ENCODE results near the gene MCHR1.
"Not testable (repeated sequence)": the region's sequence is repeated elsewhere in the genome, so short reads cannot be mapped to it uniquely, and the experiment has no call there.

MCHR1 gene

GRCh38 chr22:40691532-40691931 is 12.2 kb downstream of the MCHR1 start:
- DNase-seq (ENCODE audit: low spot score): no peak

- DNase-seq (ENCODE audit: low spot score): no peak
Measured at GRCh38 chr22:40694411-40694810, 15.1 kb downstream of the MCHR1 start.

- DNase-seq (ENCODE audit: low spot score): no peak
Measured at GRCh38 chr22:40701274-40701673, 22.0 kb downstream of the MCHR1 start.

GRCh38 chr22:40703174-40703573 is 23.9 kb downstream of the MCHR1 start:
- DNase-seq (ENCODE audit: low spot score): no peak

GRCh38 chr22:40703736-40704135 is 24.5 kb downstream of the MCHR1 start:
- DNase-seq (ENCODE audit: low spot score): no peak

- no peak for DNase-seq (ENCODE audit: low spot score)
Measured at GRCh38 chr22:40705918-40706682, 26.8 kb downstream of the MCHR1 start.

- DNase-seq (ENCODE audit: low spot score): no peak
Measured at GRCh38 chr22:40707154-40707553, 27.9 kb downstream of the MCHR1 start.

GRCh38 chr22:40708177-40708576 is 28.9 kb downstream of the MCHR1 start:
- DNase-seq (ENCODE audit: low spot score): no peak

- peak; percentile 36 for DNase-seq (ENCODE audit: low spot score)
Measured at GRCh38 chr22:40709752-40710413, 30.6 kb downstream of the MCHR1 start.

GRCh38 chr22:40712311-40712710 is 33.0 kb downstream of the MCHR1 start:
- DNase-seq (ENCODE audit: low spot score): no peak

GRCh38 chr22:40714499-40715337 is 35.4 kb downstream of the MCHR1 start:
- peak; percentile 26 for DNase-seq (ENCODE audit: low spot score)

GRCh38 chr22:40716116-40716515 is 36.8 kb downstream of the MCHR1 start:
- DNase-seq (ENCODE audit: low spot score): no peak

GRCh38 chr22:40717657-40718056 is 38.4 kb downstream of the MCHR1 start:
- DNase-seq (ENCODE audit: low spot score): not testable (repeated sequence)

GRCh38 chr22:40718250-40719204 is 39.2 kb downstream of the MCHR1 start:
- DNase-seq (ENCODE audit: low spot score): no peak

- DNase-seq (ENCODE audit: low spot score): no peak
Measured at GRCh38 chr22:40719599-40719998, 40.3 kb downstream of the MCHR1 start.

GRCh38 chr22:40720156-40720537 is 40.9 kb downstream of the MCHR1 start:
- DNase-seq (ENCODE audit: low spot score): not testable (repeated sequence)

GRCh38 chr22:40720538-40721256 is 41.4 kb downstream of the MCHR1 start:
- DNase-seq (ENCODE audit: low spot score): no peak

- peak; percentile 29 for DNase-seq (ENCODE audit: low spot score)
Measured at GRCh38 chr22:40721266-40721665, 42.0 kb downstream of the MCHR1 start.

GRCh38 chr22:40723396-40723933 is 44.2 kb downstream of the MCHR1 start:
- DNase-seq (ENCODE audit: low spot score): no peak

GRCh38 chr22:40726514-40726913 is 47.2 kb downstream of the MCHR1 start:
- DNase-seq (ENCODE audit: low spot score): no peak
